ENCODE results near the gene METTL6. TPM values are rescaled to one million over a fixed set of nuclear protein-coding genes. Genes with fewer than 3 reads are reported as not detected.

METTL6 gene
- total RNA-seq, 6 donors from 2014 or later = 10.5 to 20.7 (median 13.9) TPM

DNA sequence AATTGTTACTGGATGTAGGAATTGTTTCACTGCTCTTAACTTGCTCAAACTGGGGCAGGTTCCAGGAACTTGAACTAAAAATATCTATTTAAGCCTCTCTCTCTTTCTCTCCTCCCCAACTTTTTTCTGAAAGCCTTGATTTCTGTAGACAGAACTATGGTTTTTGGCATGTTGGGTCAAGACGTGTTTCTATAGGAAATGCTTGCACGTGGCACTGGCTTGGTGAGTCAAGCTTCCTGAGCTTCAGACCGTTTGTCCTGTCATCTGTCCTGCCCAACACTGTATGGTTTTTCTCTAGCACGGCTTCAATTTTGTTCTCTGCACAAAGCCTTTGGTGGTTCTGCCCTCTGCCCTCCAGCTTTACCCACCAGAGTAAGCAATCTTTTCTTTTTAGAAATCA is 13.5 kb upstream of the METTL6 start:
- no peak overlapping the region for H3K4me3 ChIP-seq
- 57 to 58% methylated on average over 4 of the region's 4 CpGs for WGBS, 2 donors
- no peak overlapping the region for H3K27ac ChIP-seq
- DNase-seq (peak in 1 of 2 donors; percentile 40), ATAC-seq (ENCODE audit: low FRiP score in 2 of 2) (no peak)
- no peaks in the 10 kb centered on the region for H3K9me3 ChIP-seq
- H3K4me1 ChIP-seq = peaks cover 0 to 6% (median 2%) of the 10 kb centered on the region in 4 donors
- TF ChIP-seq EP300 (IDR thresholded peaks at IDR 0.05) = no peak
- no peak for TF ChIP-seq POLR2A (IDR thresholded peaks at IDR 0.05)
- TF ChIP-seq POLR2AphosphoS5 (IDR thresholded peaks at IDR 0.05) = no peak
- TF ChIP-seq, protein P1, sequence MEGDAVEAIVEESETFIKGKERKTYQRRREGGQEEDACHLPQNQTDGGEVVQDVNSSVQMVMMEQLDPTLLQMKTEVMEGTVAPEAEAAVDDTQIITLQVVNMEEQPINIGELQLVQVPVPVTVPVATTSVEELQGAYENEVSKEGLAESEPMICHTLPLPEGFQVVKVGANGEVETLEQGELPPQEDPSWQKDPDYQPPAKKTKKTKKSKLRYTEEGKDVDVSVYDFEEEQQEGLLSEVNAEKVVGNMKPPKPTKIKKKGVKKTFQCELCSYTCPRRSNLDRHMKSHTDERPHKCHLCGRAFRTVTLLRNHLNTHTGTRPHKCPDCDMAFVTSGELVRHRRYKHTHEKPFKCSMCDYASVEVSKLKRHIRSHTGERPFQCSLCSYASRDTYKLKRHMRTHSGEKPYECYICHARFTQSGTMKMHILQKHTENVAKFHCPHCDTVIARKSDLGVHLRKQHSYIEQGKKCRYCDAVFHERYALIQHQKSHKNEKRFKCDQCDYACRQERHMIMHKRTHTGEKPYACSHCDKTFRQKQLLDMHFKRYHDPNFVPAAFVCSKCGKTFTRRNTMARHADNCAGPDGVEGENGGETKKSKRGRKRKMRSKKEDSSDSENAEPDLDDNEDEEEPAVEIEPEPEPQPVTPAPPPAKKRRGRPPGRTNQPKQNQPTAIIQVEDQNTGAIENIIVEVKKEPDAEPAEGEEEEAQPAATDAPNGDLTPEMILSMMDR (IDR thresholded peaks at IDR 0.05) = no peak
- H3K27me3 ChIP-seq = no peaks in the 10 kb centered on the region
- peaks cover 13 to 74% (median 54%) of the 10 kb centered on the region in 4 donors for H3K36me3 ChIP-seq

DNA sequence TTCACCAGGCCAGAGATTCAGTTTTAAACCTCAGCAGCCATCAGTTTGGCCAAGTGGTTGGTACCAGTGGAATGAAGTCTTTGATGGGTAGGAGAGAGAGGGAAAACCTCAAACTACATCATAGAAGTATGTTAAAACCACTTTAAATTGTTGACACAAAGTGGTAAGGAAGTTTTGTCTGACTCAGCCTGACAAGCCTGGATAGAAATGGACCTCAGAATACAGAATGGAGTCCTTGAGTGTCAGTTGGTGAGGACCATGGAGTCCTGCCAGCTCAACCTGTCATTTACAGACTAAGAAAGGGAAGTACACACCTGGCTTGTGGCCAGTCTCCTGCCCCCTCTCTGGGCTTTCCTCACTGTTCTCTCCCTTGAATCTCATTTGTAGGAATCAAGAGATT is 12.1 kb upstream of the METTL6 start:
- DNase-seq = peak in 1 of 2 donors; percentile 46
- H3K27ac ChIP-seq = peak overlapping the region in 1 of 4 donors; percentile 30

DNA sequence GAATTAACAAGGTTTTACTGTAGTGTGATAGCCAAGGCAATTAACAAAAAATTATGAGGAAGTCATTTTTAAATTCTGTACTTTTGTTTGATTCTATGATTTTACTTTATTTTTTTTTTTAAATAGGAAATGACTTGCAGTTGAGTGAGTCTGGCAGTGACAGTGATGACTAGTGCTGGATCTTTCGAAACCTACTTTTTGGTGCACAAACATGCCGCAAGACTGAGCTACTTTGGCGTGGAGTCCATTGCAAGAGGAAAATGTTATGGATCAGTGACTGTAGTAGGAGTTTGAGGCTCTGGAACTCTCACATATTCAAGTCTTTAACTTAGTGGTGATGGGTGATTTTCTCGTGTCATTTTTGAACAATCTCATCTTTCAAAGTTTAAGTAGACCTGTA is 11.6 kb upstream of the METTL6 start:
- 72 to 83% methylated on average over 4 of the region's 4 CpGs for WGBS, 2 donors
- H3K36me3 ChIP-seq = peaks cover 22 to 93% (median 73%) of the 10 kb centered on the region in 4 donors
- ATAC-seq (ENCODE audit: low FRiP score in 2 of 2) = no peak

More for the DNA sequence above, 12.1 kb upstream of the METTL6 start:
- no peak for TF ChIP-seq POLR2A (IDR thresholded peaks at IDR 0.05)
- TF ChIP-seq POLR2AphosphoS5 (IDR thresholded peaks at IDR 0.05) = no peak
- no peak for TF ChIP-seq EP300 (IDR thresholded peaks at IDR 0.05)
- TF ChIP-seq, protein P1 (IDR thresholded peaks at IDR 0.05) = no peak
- no peaks in the 10 kb centered on the region for H3K9me3 ChIP-seq
- H3K4me3 ChIP-seq = no peak overlapping the region
- H3K4me1 ChIP-seq = peaks cover 0 to 6% (median 2%) of the 10 kb centered on the region in 4 donors
- H3K36me3 ChIP-seq = peaks cover 21 to 88% (median 69%) of the 10 kb centered on the region in 4 donors
- no peaks in the 10 kb centered on the region for H3K27me3 ChIP-seq
- no peak for ATAC-seq (ENCODE audit: low FRiP score in 2 of 2)

DNA sequence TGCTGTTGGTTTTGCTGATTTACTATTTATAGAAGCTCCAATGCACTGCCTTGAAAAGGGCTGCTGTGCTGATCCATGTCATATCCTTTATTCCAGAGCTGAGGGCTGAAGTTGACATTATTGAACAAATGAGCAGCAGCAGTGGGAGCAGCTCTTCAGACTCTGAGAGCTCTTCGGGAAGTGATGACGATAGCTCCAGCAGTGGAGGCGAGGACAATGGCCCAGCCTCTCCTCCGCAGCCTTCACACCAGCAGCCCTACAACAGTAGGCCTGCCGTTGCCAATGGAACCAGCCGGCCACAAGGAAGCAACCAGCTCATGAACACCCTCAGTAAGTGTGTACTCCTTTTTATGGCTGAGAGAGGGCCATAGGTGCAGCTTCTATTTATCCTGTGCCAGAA is 8.9 kb upstream of the METTL6 start:
- Histone ChIP-seq H3K27ac (no peak overlapping the region), H3K4me3 (no peak overlapping the region), H3K9me3 (no peaks in the 10 kb centered on the region), H3K4me1 (peaks cover 0 to 7% (median 5%) of the 10 kb centered on the region in 4 donors), H3K36me3 (peaks cover 22 to 100% (median 81%) of the 10 kb centered on the region in 4 donors), H3K27me3 (no peaks in the 10 kb centered on the region)
- WGBS, 2 donors = 82 to 100% methylated on average over 4 to 6 of the region's 6 CpGs
- DNase-seq (no peak), ATAC-seq (ENCODE audit: low FRiP score in 2 of 2) (no peak)
- TF ChIP-seq, protein P1 (IDR thresholded peaks at IDR 0.05) = no peak
- TF ChIP-seq POLR2AphosphoS5 (IDR thresholded peaks at IDR 0.05) = no peak
- TF ChIP-seq POLR2A (IDR thresholded peaks at IDR 0.05) = no peak
- no peak for TF ChIP-seq EP300 (IDR thresholded peaks at IDR 0.05)

More for the DNA sequence above, 11.6 kb upstream of the METTL6 start:
- TF ChIP-seq POLR2A (IDR thresholded peaks at IDR 0.05) (no peak), EP300 (IDR thresholded peaks at IDR 0.05) (no peak), POLR2AphosphoS5 (IDR thresholded peaks at IDR 0.05) (no peak)
- TF ChIP-seq, protein P1 (IDR thresholded peaks at IDR 0.05) = no peak
- H3K27me3 ChIP-seq = no peaks in the 10 kb centered on the region
- no peak overlapping the region for H3K4me3 ChIP-seq
- H3K9me3 ChIP-seq = no peaks in the 10 kb centered on the region
- H3K4me1 ChIP-seq = peaks cover 0 to 6% (median 2%) of the 10 kb centered on the region in 4 donors
- peak overlapping the region in 1 of 4 donors; percentile 30 for H3K27ac ChIP-seq
- DNase-seq = no peak

DNA sequence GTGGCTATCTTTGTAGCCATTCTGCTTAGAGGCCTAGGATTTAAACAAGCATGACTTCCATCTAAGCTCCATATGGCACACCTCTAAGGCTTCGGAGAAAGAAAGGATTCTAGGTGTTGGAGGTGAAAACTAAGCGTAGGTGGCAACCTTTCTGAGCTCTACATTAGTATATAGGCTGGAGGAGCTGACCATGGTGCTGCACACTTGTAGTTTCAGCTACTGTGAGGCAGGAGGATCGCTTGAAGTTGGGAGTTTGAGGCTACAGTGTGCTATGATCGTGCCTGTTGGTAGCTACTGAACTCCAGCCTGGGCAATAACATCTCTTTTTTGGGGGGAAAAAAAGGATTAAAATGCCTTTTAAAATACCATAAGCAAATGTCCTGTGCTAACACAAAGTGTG is 7.4 kb upstream of the METTL6 start:
- no peak for TF ChIP-seq POLR2AphosphoS5 (IDR thresholded peaks at IDR 0.05)
- TF ChIP-seq EP300 (IDR thresholded peaks at IDR 0.05) = no peak
- TF ChIP-seq, protein P1 (IDR thresholded peaks at IDR 0.05) = no peak
- TF ChIP-seq POLR2A (IDR thresholded peaks at IDR 0.05) = no peak
- Histone ChIP-seq H3K4me1 (peaks cover 2 to 16% (median 9%) of the 10 kb centered on the region in 4 donors), H3K9me3 (no peaks in the 10 kb centered on the region), H3K27ac (no peak overlapping the region), H3K4me3 (no peak overlapping the region), H3K36me3 (peaks cover 22 to 97% (median 70%) of the 10 kb centered on the region in 4 donors), H3K27me3 (no peaks in the 10 kb centered on the region)
- DNase-seq (no peak), ATAC-seq (ENCODE audit: low FRiP score in 2 of 2) (no peak)
- WGBS, 2 donors = 91 to 100% methylated on average over 4 of the region's 4 CpGs
